Measurements from ENCODE around the gene STAT5B.
"Not testable (repeated sequence)": the region's sequence is repeated elsewhere in the genome, so short reads cannot be mapped to it uniquely, and the experiment has no call there.

DNA sequence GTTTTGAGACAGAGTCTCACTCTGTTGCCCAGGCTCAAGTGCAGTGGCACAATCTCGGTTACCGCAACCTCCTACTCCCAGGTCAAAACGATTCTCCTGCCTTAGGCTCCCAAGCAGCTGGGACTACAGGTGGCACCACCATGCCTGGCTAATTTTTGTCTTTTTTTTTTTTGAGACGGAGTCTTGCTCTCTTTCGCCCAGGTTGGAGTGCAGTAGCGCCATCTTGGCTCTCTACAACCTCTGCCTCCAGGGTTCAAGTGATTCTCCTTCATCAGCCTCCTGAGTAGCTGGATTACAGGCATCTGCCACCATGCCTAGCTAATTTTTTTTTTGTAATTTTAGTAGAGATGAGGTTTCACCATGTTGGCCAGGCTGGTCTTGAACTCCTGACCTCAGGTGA, 41.8 kb upstream of the STAT5B start:
- not testable (repeated sequence) for TF ChIP-seq TAF1 (IDR thresholded peaks at IDR 0.05; ENCODE audit: borderline replicate concordance, low read depth, low read length); POLR2A (IDR thresholded peaks at IDR 0.05; ENCODE audit: low read depth, low read length)

All from GM12892 (cell line).